HEK293T (cell line): Measurements from ENCODE around the gene UBE2E3.

Source experiments
- ARNT ChIP-seq: fragments of 450-650 bp; IDR thresholded peaks from 2 replicates; pipeline ENCODE4 v1.6.1; 2017; ENCODE audit warnings: mild to moderate bottlenecking
- BHLHE40 ChIP-seq: fragments of 450-650 bp; IDR thresholded peaks from 2 replicates; pipeline ENCODE4 v1.6.1; 2016; ENCODE audit warnings: mild to moderate bottlenecking, moderate library complexity, borderline replicate concordance
- CTBP1 ChIP-seq: fragments of 450-650 bp; IDR thresholded peaks from 2 replicates; pipeline ENCODE4 v1.6.1; 2016; ENCODE audit warnings: borderline replicate concordance
- ELF4 ChIP-seq: fragments of 450-650 bp; IDR thresholded peaks from 2 replicates; pipeline ENCODE4 v1.6.1; 2017; ENCODE audit warnings: antibody characterized with exemption
- FOXM1 ChIP-seq: fragments of 450-650 bp; IDR thresholded peaks from 2 replicates; pipeline ENCODE4 v1.6.1; 2017; ENCODE audit warnings: mild to moderate bottlenecking, borderline replicate concordance
- HDGF ChIP-seq: fragments of 450-650 bp; IDR thresholded peaks from 2 replicates; pipeline ENCODE4 v1.6.1; 2017; ENCODE audit warnings: antibody characterized with exemption, borderline replicate concordance
- L3MBTL2 ChIP-seq: fragments of 450-650 bp; conservative IDR thresholded peaks from 2 replicates; pipeline ENCODE4 v1.6.1; 2016; ENCODE audit warnings: mild to moderate bottlenecking
- PKNOX1 ChIP-seq: fragments of 450-650 bp; IDR thresholded peaks from 2 replicates; pipeline ENCODE4 v1.6.1; 2016
- SP1 ChIP-seq: fragments of 450-650 bp; IDR thresholded peaks from 2 replicates; pipeline ENCODE4 v1.6.1; 2017
- SUZ12 ChIP-seq: fragments of 450-650 bp; IDR thresholded peaks from 2 replicates; pipeline ENCODE4 v1.6.1; 2016; ENCODE audit warnings: mild to moderate bottlenecking
- TARDBP ChIP-seq: fragments of 450-650 bp; IDR thresholded peaks from 2 replicates; pipeline ENCODE4 v1.6.1; 2016

GRCh38 chr2:180999274-180999964, 19.0 kb downstream of the UBE2E3 start:
- no peak for TF ChIP-seq ARNT
- TF ChIP-seq TARDBP, result no peak
- TF ChIP-seq FOXM1, result no peak
- TF ChIP-seq CTBP1, result no peak
- TF ChIP-seq SUZ12, result no peak
- TF ChIP-seq BHLHE40, result no peak
- no peak for TF ChIP-seq PKNOX1
- TF ChIP-seq SP1, result no peak
- no peak for TF ChIP-seq ELF4
- TF ChIP-seq L3MBTL2, result no peak
- no peak for TF ChIP-seq HDGF
